Measurements from ENCODE around the gene SAMMSON.

- TF ChIP-seq CTCF (conservative IDR thresholded peaks at IDR 0.05; ENCODE audit: low read depth, low read length) (no peak), EZH2 (IDR thresholded peaks at IDR 0.05; ENCODE audit: borderline replicate concordance, low read depth, low read length, poor library complexity, severe bottlenecking) (no peak)
Measured at GRCh38 chr3:70076396-70076795, 76.9 kb downstream of the SAMMSON start.

All from A673 (cell line).